ENCODE measurements around the gene GABARAP.
A peak's percentile ranks its signal among the peaks of the same experiment; 100 is the strongest.

DNA sequence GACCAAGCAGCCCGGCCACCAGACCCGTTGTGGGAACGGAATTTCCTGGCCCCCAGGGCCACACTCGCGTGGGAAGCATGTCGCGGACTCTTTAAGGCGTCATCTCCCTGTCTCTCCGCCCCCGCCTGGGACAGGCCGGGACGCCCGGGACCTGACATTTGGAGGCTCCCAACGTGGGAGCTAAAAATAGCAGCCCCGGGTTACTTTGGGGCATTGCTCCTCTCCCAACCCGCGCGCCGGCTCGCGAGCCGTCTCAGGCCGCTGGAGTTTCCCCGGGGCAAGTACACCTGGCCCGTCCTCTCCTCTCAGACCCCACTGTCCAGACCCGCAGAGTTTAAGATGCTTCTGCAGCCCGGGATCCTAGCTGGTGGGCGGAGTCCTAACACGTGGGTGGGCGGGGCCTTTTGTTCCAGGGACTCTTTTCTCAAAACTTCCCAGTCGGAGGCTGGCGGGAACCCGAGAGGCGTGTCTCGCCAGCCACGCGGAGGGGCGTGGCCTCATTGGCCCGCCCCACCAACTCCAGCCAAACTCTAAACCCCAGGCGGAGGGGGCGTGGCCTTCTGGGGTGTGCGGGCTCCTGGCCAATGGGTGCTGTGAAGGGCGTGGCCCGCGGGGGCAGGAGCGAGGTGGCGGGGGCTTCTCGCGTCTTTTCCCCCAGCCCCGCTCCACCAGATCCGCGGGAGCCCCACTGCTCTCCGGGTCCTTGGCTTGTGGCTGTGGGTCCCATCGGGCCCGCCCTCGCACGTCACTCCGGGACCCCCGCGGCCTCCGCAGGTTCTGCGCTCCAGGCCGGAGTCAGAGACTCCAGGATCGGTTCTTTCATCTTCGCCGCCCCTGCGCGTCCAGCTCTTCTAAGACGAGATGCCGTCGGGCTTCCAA is 39.1 kb upstream of the GABARAP start, which contains the start of gene SLC2A4:
- TF ChIP-seq, protein P1, sequence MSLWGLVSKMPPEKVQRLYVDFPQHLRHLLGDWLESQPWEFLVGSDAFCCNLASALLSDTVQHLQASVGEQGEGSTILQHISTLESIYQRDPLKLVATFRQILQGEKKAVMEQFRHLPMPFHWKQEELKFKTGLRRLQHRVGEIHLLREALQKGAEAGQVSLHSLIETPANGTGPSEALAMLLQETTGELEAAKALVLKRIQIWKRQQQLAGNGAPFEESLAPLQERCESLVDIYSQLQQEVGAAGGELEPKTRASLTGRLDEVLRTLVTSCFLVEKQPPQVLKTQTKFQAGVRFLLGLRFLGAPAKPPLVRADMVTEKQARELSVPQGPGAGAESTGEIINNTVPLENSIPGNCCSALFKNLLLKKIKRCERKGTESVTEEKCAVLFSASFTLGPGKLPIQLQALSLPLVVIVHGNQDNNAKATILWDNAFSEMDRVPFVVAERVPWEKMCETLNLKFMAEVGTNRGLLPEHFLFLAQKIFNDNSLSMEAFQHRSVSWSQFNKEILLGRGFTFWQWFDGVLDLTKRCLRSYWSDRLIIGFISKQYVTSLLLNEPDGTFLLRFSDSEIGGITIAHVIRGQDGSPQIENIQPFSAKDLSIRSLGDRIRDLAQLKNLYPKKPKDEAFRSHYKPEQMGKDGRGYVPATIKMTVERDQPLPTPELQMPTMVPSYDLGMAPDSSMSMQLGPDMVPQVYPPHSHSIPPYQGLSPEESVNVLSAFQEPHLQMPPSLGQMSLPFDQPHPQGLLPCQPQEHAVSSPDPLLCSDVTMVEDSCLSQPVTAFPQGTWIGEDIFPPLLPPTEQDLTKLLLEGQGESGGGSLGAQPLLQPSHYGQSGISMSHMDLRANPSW (CRISPR knock-in tag; conservative IDR thresholded peaks at IDR 0.05; ENCODE audit: low read depth) = no peak
- TF ChIP-seq, protein P2, sequence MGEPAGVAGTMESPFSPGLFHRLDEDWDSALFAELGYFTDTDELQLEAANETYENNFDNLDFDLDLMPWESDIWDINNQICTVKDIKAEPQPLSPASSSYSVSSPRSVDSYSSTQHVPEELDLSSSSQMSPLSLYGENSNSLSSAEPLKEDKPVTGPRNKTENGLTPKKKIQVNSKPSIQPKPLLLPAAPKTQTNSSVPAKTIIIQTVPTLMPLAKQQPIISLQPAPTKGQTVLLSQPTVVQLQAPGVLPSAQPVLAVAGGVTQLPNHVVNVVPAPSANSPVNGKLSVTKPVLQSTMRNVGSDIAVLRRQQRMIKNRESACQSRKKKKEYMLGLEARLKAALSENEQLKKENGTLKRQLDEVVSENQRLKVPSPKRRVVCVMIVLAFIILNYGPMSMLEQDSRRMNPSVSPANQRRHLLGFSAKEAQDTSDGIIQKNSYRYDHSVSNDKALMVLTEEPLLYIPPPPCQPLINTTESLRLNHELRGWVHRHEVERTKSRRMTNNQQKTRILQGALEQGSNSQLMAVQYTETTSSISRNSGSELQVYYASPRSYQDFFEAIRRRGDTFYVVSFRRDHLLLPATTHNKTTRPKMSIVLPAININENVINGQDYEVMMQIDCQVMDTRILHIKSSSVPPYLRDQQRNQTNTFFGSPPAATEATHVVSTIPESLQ (CRISPR knock-in tag; IDR thresholded peaks at IDR 0.05) = no peak
- peak; percentile 6; the same call in 1 of the 2 replicates for TF ChIP-seq MAX (CRISPR knock-in tag; IDR thresholded peaks at IDR 0.05)
- TF ChIP-seq HMGA2 (CRISPR knock-in tag; IDR thresholded peaks at IDR 0.05) = no peak
- TF ChIP-seq, protein P3, sequence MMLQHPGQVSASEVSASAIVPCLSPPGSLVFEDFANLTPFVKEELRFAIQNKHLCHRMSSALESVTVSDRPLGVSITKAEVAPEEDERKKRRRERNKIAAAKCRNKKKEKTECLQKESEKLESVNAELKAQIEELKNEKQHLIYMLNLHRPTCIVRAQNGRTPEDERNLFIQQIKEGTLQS (CRISPR knock-in tag; conservative IDR thresholded peaks at IDR 0.05) = no peak
- no peak for TF ChIP-seq CBFB (CRISPR knock-in tag; IDR thresholded peaks at IDR 0.05; ENCODE audit: low read depth)
- TF ChIP-seq CREM (CRISPR knock-in tag; IDR thresholded peaks at IDR 0.05) = no peak
- no peak for TF ChIP-seq JUN (CRISPR knock-in tag; IDR thresholded peaks at IDR 0.05)
- no peak for TF ChIP-seq CTCF (IDR thresholded peaks at IDR 0.05)
- TF ChIP-seq, protein P4, sequence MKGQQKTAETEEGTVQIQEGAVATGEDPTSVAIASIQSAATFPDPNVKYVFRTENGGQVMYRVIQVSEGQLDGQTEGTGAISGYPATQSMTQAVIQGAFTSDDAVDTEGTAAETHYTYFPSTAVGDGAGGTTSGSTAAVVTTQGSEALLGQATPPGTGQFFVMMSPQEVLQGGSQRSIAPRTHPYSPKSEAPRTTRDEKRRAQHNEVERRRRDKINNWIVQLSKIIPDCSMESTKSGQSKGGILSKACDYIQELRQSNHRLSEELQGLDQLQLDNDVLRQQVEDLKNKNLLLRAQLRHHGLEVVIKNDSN (CRISPR knock-in tag; IDR thresholded peaks at IDR 0.05) = peak; percentile 67; the same call in 1 of the 2 replicates
- TF ChIP-seq, protein P5, sequence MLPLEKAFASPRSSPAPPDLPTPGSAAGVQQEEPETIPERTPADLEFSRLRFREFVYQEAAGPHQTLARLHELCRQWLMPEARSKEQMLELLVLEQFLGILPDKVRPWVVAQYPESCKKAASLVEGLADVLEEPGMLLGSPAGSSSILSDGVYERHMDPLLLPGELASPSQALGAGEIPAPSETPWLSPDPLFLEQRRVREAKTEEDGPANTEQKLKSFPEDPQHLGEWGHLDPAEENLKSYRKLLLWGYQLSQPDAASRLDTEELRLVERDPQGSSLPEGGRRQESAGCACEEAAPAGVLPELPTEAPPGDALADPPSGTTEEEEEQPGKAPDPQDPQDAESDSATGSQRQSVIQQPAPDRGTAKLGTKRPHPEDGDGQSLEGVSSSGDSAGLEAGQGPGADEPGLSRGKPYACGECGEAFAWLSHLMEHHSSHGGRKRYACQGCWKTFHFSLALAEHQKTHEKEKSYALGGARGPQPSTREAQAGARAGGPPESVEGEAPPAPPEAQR (CRISPR knock-in tag; IDR thresholded peaks at IDR 0.05) = no peak
- no peak for TF ChIP-seq E2F4 (CRISPR knock-in tag; IDR thresholded peaks at IDR 0.05; ENCODE audit: borderline replicate concordance, low read depth)

All from WTC11 (cell line).